ENCODE measurements around the gene MARK3. TPM values are rescaled to one million over a fixed set of nuclear protein-coding genes. Genes with fewer than 3 reads are reported as not detected.

MARK3 gene
- total RNA-seq, 1 experiment from 2014 or later = 72.5 TPM

GRCh38 chr14:103516426-103517173, 131.4 kb downstream of the MARK3 start:
- Histone ChIP-seq H3K4me2 (ENCODE audit: low read length) (no peak overlapping the region), H3K79me2 (ENCODE audit: insufficient read depth, low read length) (peaks cover 11% of the 10 kb centered on the region; the same call in 1 of the 2 replicates), H3K4me3 (replicated peaks in 1 of 2; ENCODE audit: low read depth in 1 of 2, low read length in 2 of 2) (no peak overlapping the region), H2AFZ (ENCODE audit: low read depth, low read length, poor library complexity, severe bottlenecking) (no peak overlapping the region), H4K20me1 (ENCODE audit: insufficient read depth) (no peaks in the 10 kb centered on the region; the same call in 1 of the 2 replicates), H3K4me1 (ENCODE audit: control insufficient read depth in 1 of 2, insufficient read depth in 2 of 2, low read length in 2 of 2) (peaks cover 8 to 41% of the 10 kb centered on the region in 2 experiments; a peak in 3 of 4 replicates), H3K9me2 (ENCODE audit: insufficient read depth) (no peaks in the 10 kb centered on the region), H3K27me3 (ENCODE audit: insufficient read depth, low read length) (no peaks in the 10 kb centered on the region), H3K27ac (ENCODE audit: low read depth, low read length) (no peak overlapping the region), H3K36me3 (ENCODE audit: control insufficient read depth in 1 of 2, insufficient read depth in 2 of 2, low read length in 2 of 2) (peaks cover 0 to 12% of the 10 kb centered on the region in 2 experiments; a peak in 3 of 4 replicates), H3K9ac (ENCODE audit: low read length) (no peak overlapping the region), H3K9me3 (ENCODE audit: control insufficient read depth in 1 of 2, insufficient read depth in 1 of 2, low read depth in 1 of 2, low read length in 2 of 2) (no peaks in the 10 kb centered on the region)
- ChIA-PET POLR2A (no interaction called here), RAD21 (ENCODE audit: low non-redundant PET in 1 of 2, low total read pairs in 2 of 2, uncharacterized antibody in 2 of 2, unreplicated experiment in 2 of 2) (no interaction called here), CTCF (interaction anchor here (3.4 kb wide), 1 partner anchor 30 kb away, joined by 38 read pairs; no protein-coding TSS in a partner anchor)
- DNase-seq (ENCODE audit: low read depth, low spot score) (no peak), ATAC-seq (no peak)
- intact Hi-C loops (cut with micrococcal nuclease) = no loop called here
- TF ChIP-seq EGR1 (IDR thresholded peaks at IDR 0.05; ENCODE audit: low read depth) (no peak), YY1 (IDR thresholded peaks at IDR 0.05; ENCODE audit: extremely low read depth, insufficient replicate concordance, low read depth, low read length) (no peak), ZBTB33 (IDR thresholded peaks at IDR 0.05; ENCODE audit: extremely low read depth, insufficient replicate concordance, low read length) (no peak), MAX (IDR thresholded peaks at IDR 0.05) (no peak), EZH2 (IDR thresholded peaks at IDR 0.05) (no peak), RAD21 (IDR thresholded peaks at IDR 0.05; ENCODE audit: low read depth) (no peak), ZNF274 (IDR thresholded peaks at IDR 0.05; ENCODE audit: low read depth, low read length) (no peak), CBX3 (IDR thresholded peaks at IDR 0.05; ENCODE audit: low read depth) (no peak), TCF7L2 (IDR thresholded peaks at IDR 0.05; ENCODE audit: borderline replicate concordance, extremely low read depth, insufficient read depth, insufficient read length) (no peak), FOSL1 (IDR thresholded peaks at IDR 0.05; ENCODE audit: low read depth) (no peak), SP1 (IDR thresholded peaks at IDR 0.05; ENCODE audit: low read depth) (no peak), ATF3 (IDR thresholded peaks at IDR 0.05) (no peak), EZH2phosphoT487 (IDR thresholded peaks at IDR 0.05; ENCODE audit: borderline replicate concordance) (no peak), CTCF (IDR thresholded peaks at IDR 0.05 in 2 of 3, conservative IDR thresholded peaks at IDR 0.05 in 1 of 3; ENCODE audit: borderline replicate concordance in 1 of 3, insufficient read depth in 1 of 3, low read depth in 2 of 3, low read length in 2 of 3) (no peak), ZFX (IDR thresholded peaks at IDR 0.05) (no peak), JUND (IDR thresholded peaks at IDR 0.05) (no peak)
- BruUV-seq (replicated peaks) = no TSS peak
